DND-41 (cell line): ENCODE measurements around the gene PLEKHA6.

Source experiments
- ATAC-seq: fragments of 200-7000 bp; cut with Tn5 transposase; 3 replicates; pipeline ENCODE4 v1.9.1; 2021; ENCODE audit warnings: low read depth; ENCODE audit not compliant: insufficient read depth
- DNase-seq: peaks from one replicate; pipeline ENCODE4 v3.0.0-alpha.2; 2020
- H2AFZ ChIP-seq: 2 replicates; pipeline ENCODE4 v1.6.0; 2012; ENCODE audit warnings: low read depth, low read length
- H3K27ac ChIP-seq: 2 replicates; pipeline ENCODE4 v1.5.1; 2012; ENCODE audit warnings: low read length, inconsistent platforms
- H3K27me3 ChIP-seq: fragments of 200-600 bp; sonication (generic); 2 replicates; pipeline ENCODE4 v1.6.0; 2012; ENCODE audit warnings: low read length, mild to moderate bottlenecking, inconsistent platforms; ENCODE audit not compliant: insufficient read depth, poor library complexity
- H3K36me3 ChIP-seq: 2 replicates; pipeline ENCODE4 v1.5.1; 2012; ENCODE audit warnings: low read length, inconsistent platforms; ENCODE audit not compliant: insufficient read depth
- H3K4me1 ChIP-seq: 2 replicates; pipeline ENCODE4 v1.5.1; 2012; ENCODE audit warnings: mild to moderate bottlenecking, low read length; ENCODE audit not compliant: insufficient read depth
- H3K4me2 ChIP-seq: 2 replicates; pipeline ENCODE4 v1.6.0; 2012; ENCODE audit warnings: mild to moderate bottlenecking, moderate library complexity, low read length, inconsistent platforms; ENCODE audit not compliant: insufficient read depth
- H3K4me3 ChIP-seq, 2 experiments: fragments of 200-600 bp in 1 of 2; shearing (Covaris generic) in 1 of 2; 2 replicates each; pipeline ENCODE4 v1.5.1; 2012 to 2016; ENCODE audit warnings: inconsistent platforms in 2 of 2, low read length in 2 of 2, mild to moderate bottlenecking in 2 of 2, low read depth in 1 of 2, moderate library complexity in 1 of 2
- H3K79me2 ChIP-seq: 2 replicates; pipeline ENCODE4 v1.6.0; 2012; ENCODE audit warnings: low read length, inconsistent platforms; ENCODE audit not compliant: insufficient read depth
- H3K9ac ChIP-seq: 2 replicates; pipeline ENCODE4 v1.6.0; 2012; ENCODE audit warnings: low read depth, mild to moderate bottlenecking, inconsistent platforms, low read length, moderate library complexity
- H3K9me3 ChIP-seq: 2 replicates; pipeline ENCODE4 v1.5.1; 2012; ENCODE audit warnings: low read length, moderate library complexity, mild to moderate bottlenecking, inconsistent platforms; ENCODE audit not compliant: insufficient read depth, severe bottlenecking
- H4K20me1 ChIP-seq: 2 replicates; pipeline ENCODE4 v1.6.0; 2012; ENCODE audit warnings: low read length; ENCODE audit not compliant: insufficient read depth
- EZH2 ChIP-seq: IDR thresholded peaks from 3 replicates; pipeline ENCODE4 v1.6.1; 2012; ENCODE audit warnings: borderline replicate concordance, low read depth, mild to moderate bottlenecking, moderate library complexity, low read length, inconsistent platforms; ENCODE audit not compliant: severe bottlenecking
- TF ChIP-seq, protein P1 (sequence below): IDR thresholded peaks from 2 replicates; pipeline ENCODE4 v1.5.1; 2012; ENCODE audit warnings: borderline replicate concordance, low read length, moderate library complexity, mild to moderate bottlenecking; ENCODE audit not compliant: poor library complexity, severe bottlenecking; ENCODE audit errors: extremely low read depth

The PLEKHA6 gene

DNA sequence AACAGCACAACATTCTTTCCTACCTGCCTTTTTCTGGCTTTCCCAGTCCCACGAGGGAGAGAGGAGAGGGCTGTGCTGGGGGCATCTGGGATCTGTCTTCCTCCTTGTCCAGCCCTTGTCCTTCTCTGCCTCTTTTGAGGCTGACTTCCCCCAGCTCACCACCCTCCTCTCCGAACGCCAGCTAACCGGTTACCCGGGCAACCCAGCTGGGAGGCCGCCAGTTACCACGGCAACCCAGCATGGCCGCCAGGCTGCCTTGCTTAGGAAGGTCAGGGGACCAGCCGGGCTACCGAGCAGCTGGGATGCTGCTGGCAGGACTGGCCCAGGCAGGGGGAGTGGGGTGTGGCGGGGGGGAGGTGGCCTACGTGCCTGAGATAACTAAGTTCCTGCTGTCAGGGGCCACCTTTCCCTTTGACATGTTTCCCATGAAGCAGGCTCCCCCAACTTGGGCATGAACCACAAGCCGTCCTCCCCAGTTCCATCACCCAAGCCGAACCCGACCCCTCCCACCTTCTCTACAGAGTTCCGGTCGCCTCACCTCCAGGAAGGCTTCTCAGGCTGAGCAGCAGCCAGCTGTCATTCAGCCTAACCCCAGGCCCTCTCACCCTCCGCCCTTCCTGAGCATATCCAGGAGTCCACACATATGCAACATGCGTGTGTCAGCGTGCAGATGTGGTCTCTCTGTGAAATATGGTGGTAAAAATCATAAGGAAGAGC lies 8.7 kb downstream of the PLEKHA6 start:
- H3K9me3 ChIP-seq: no peaks in the 10 kb centered on the region
- no peak overlapping the region for H3K9ac ChIP-seq
- no peak overlapping the region for H3K4me2 ChIP-seq
- H4K20me1 ChIP-seq: 0 out of 2 replicates have a peak, but pooled peaks cover 2% of the 10 kb centered on the region
- H2AFZ ChIP-seq: no peak overlapping the region
- H3K27ac ChIP-seq: no peak overlapping the region
- TF ChIP-seq, protein P1, sequence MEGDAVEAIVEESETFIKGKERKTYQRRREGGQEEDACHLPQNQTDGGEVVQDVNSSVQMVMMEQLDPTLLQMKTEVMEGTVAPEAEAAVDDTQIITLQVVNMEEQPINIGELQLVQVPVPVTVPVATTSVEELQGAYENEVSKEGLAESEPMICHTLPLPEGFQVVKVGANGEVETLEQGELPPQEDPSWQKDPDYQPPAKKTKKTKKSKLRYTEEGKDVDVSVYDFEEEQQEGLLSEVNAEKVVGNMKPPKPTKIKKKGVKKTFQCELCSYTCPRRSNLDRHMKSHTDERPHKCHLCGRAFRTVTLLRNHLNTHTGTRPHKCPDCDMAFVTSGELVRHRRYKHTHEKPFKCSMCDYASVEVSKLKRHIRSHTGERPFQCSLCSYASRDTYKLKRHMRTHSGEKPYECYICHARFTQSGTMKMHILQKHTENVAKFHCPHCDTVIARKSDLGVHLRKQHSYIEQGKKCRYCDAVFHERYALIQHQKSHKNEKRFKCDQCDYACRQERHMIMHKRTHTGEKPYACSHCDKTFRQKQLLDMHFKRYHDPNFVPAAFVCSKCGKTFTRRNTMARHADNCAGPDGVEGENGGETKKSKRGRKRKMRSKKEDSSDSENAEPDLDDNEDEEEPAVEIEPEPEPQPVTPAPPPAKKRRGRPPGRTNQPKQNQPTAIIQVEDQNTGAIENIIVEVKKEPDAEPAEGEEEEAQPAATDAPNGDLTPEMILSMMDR: no peak
- no peak for TF ChIP-seq EZH2
- no peaks in the 10 kb centered on the region for H3K79me2 ChIP-seq
- no peaks in the 10 kb centered on the region for H3K36me3 ChIP-seq
- peaks cover 12% of the 10 kb centered on the region for H3K27me3 ChIP-seq
- no peak for ATAC-seq
- no peaks in the 10 kb centered on the region for H3K4me1 ChIP-seq
- no peak overlapping the region for H3K4me3 ChIP-seq
- DNase-seq: peak; percentile 10

- TF ChIP-seq, protein P1: no peak
- no peak for TF ChIP-seq EZH2
- peaks cover 19% of the 10 kb centered on the region for H3K27me3 ChIP-seq
- H3K4me3 ChIP-seq: no peak overlapping the region
- H3K36me3 ChIP-seq: no peaks in the 10 kb centered on the region
- H3K9ac ChIP-seq: no peak overlapping the region
- DNase-seq (no peak), ATAC-seq (no peak)
- no peak overlapping the region for H2AFZ ChIP-seq
- H3K79me2 ChIP-seq: no peaks in the 10 kb centered on the region
- H3K27ac ChIP-seq: no peak overlapping the region
- no peaks in the 10 kb centered on the region for H3K9me3 ChIP-seq
- 0 out of 2 replicates have a peak, but pooled peaks cover 2% of the 10 kb centered on the region for H4K20me1 ChIP-seq
- H3K4me2 ChIP-seq: no peak overlapping the region
- H3K4me1 ChIP-seq: no peaks in the 10 kb centered on the region
These were observed 9.4 kb downstream of the PLEKHA6 start for GRCh38 chr1:204350312-204350711.

DNA sequence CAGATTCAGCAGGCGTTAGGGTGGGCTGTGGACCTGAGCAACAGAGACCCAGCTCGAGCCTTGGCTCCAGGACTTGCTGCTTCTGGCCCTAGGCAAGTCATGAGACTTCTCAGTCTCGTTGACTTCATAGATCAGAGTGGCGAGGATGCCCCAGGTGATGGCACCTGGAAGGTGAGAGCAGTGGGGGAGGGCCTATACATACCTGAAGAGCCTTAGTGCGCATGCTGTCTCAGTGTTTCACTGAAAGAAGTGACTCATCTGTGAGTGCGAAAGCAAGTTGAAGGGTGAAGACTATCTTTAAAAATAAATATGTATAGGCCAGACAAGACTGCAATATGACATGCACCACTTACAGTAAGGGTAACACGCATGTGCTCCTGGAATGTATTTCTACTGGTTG lies 10.1 kb downstream of the PLEKHA6 start:
- Histone ChIP-seq H3K4me2 (no peak overlapping the region), H4K20me1 (0 out of 2 replicates have a peak, but pooled peaks cover 2% of the 10 kb centered on the region), H3K4me1 (no peaks in the 10 kb centered on the region), H2AFZ (no peak overlapping the region), H3K9ac (no peak overlapping the region), H3K36me3 (no peaks in the 10 kb centered on the region), H3K4me3 (no peak overlapping the region), H3K27me3 (peaks cover 24% of the 10 kb centered on the region), H3K9me3 (no peaks in the 10 kb centered on the region), H3K27ac (no peak overlapping the region), H3K79me2 (no peaks in the 10 kb centered on the region)
- TF ChIP-seq EZH2: no peak
- TF ChIP-seq, protein P1: no peak
- ATAC-seq (no peak), DNase-seq (no peak)

DNA sequence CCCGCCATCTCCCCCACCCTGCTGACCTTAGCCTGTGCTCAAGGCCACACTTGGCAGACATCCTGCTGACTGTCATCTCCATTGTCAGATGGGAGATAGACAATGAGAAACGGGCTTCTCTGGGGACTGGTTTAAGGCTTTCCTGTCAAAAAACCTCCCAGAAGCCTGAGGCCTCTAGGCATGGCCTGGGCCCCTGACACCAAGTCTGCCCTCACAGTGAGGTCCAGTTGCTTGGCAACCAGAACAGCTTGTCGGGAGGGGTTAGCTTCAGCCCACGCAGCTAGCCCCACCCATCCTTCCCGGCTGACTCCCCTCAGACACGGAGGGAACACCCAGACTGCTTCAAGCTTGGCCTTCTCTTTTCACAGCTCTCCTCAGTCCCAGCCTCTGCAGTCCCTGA lies 11.0 kb downstream of the PLEKHA6 start:
- H3K4me1 ChIP-seq: no peaks in the 10 kb centered on the region
- no peak overlapping the region for H2AFZ ChIP-seq
- DNase-seq: no peak
- no peak overlapping the region for H3K4me2 ChIP-seq
- TF ChIP-seq EZH2: no peak
- TF ChIP-seq, protein P1: no peak
- no peaks in the 10 kb centered on the region for H3K36me3 ChIP-seq
- no peak overlapping the region for H3K27ac ChIP-seq
- no peaks in the 10 kb centered on the region for H3K79me2 ChIP-seq
- H3K9ac ChIP-seq: no peak overlapping the region
- no peak overlapping the region for H3K4me3 ChIP-seq
- H4K20me1 ChIP-seq: 0 out of 2 replicates have a peak, but pooled peaks cover 2% of the 10 kb centered on the region
- no peak for ATAC-seq
- H3K9me3 ChIP-seq: no peaks in the 10 kb centered on the region
- peaks cover 27% of the 10 kb centered on the region for H3K27me3 ChIP-seq
